Fibroblast of the aortic adventitia (primary cell): Measurements from ENCODE around the gene TEKT5. TPM values are rescaled to one million over a fixed set of nuclear protein-coding genes. Genes with fewer than 3 reads are reported as not detected.

Experiments
- DNase-seq: peaks from one replicate; pipeline ENCODE4 v3.0.0-alpha.2; 2010; ENCODE audit warnings: low read depth
- H3K4me3 ChIP-seq: 2 replicates; pipeline ENCODE4 v1.5.1; 2011; ENCODE audit warnings: low read depth, mild to moderate bottlenecking, control low read depth, low read length, moderate library complexity
- CTCF ChIP-seq: IDR thresholded peaks from 2 replicates; pipeline ENCODE4 v1.5.1; 2011; ENCODE audit warnings: mild to moderate bottlenecking, low read length, control low read depth, inconsistent platforms; ENCODE audit not compliant: insufficient read depth
- total RNA-seq: library from RNA; depleted of rRNA; stranded (reverse); fragments of >200 nt; gene quantifications from 2 replicates; pipeline ENCODE4 v1.2.3, GENCODE V29; 2012; ENCODE audit warnings: low replicate concordance

Gene TEKT5
- total RNA-seq, 1 donor: 0.09 TPM

- no peak for TF ChIP-seq CTCF
- DNase-seq: no peak
- no peak overlapping the region for H3K4me3 ChIP-seq
These were observed 51.8 kb downstream of the TEKT5 start for GRCh38 chr16:10642964-10643363.

- no peak overlapping the region for H3K4me3 ChIP-seq
- TF ChIP-seq CTCF: no peak
- DNase-seq: no peak
These were observed 52.5 kb downstream of the TEKT5 start for GRCh38 chr16:10641953-10642949.

- DNase-seq: no peak
- H3K4me3 ChIP-seq: no peak overlapping the region
- TF ChIP-seq CTCF: no peak
These were observed 53.2 kb downstream of the TEKT5 start for GRCh38 chr16:10641555-10641952.

- DNase-seq: no peak
- no peak overlapping the region for H3K4me3 ChIP-seq
- TF ChIP-seq CTCF: no peak
These were observed 53.8 kb downstream of the TEKT5 start for GRCh38 chr16:10640934-10641333.

GRCh38 chr16:10638101-10638500 is 56.6 kb downstream of the TEKT5 start:
- no peak overlapping the region for H3K4me3 ChIP-seq
- no peak for DNase-seq
- TF ChIP-seq CTCF: no peak

- TF ChIP-seq CTCF: no peak
- no peak for DNase-seq
- H3K4me3 ChIP-seq: no peak overlapping the region
These were observed 57.2 kb downstream of the TEKT5 start for GRCh38 chr16:10637337-10638037.
